ENCODE results near the gene INPP5E. TPM values are rescaled to one million over a fixed set of nuclear protein-coding genes. Genes with fewer than 3 reads are reported as not detected.
A peak's percentile ranks its signal among the peaks of the same experiment; 100 is the strongest.

Gene INPP5E
- total RNA-seq, 2 experiments from 2014 or later: 17.2 to 19.4 TPM

- Mint-ChIP-seq H3K9me3 (no peaks in the 10 kb centered on the region), H3K36me3 (ENCODE audit: low read depth) (peaks cover 64% of the 10 kb centered on the region), H3K27ac (no peak overlapping the region), H3K4me3 (no peak overlapping the region), H3K4me1 (ENCODE audit: low read depth) (no peaks in the 10 kb centered on the region), H3K27me3 (no peaks in the 10 kb centered on the region)
- H3K4me1 ChIP-seq (ENCODE audit: insufficient read depth, low read length): no peaks in the 10 kb centered on the region
- TF ChIP-seq, protein P1, sequence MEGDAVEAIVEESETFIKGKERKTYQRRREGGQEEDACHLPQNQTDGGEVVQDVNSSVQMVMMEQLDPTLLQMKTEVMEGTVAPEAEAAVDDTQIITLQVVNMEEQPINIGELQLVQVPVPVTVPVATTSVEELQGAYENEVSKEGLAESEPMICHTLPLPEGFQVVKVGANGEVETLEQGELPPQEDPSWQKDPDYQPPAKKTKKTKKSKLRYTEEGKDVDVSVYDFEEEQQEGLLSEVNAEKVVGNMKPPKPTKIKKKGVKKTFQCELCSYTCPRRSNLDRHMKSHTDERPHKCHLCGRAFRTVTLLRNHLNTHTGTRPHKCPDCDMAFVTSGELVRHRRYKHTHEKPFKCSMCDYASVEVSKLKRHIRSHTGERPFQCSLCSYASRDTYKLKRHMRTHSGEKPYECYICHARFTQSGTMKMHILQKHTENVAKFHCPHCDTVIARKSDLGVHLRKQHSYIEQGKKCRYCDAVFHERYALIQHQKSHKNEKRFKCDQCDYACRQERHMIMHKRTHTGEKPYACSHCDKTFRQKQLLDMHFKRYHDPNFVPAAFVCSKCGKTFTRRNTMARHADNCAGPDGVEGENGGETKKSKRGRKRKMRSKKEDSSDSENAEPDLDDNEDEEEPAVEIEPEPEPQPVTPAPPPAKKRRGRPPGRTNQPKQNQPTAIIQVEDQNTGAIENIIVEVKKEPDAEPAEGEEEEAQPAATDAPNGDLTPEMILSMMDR (IDR thresholded peaks at IDR 0.05): no peak
- ATAC-seq (ENCODE audit: poor library complexity): no peak
- H3K9me3 ChIP-seq (ENCODE audit: control insufficient read depth in 1 of 2, insufficient read depth in 1 of 2, low read length in 2 of 2): no peaks in the 10 kb centered on the region
- no peak for DNase-seq
- H3K27ac ChIP-seq (ENCODE audit: low read depth in 1 of 2, low read length in 2 of 2): no peak overlapping the region
- intact Hi-C loops (cut with DNase I, micrococcal nuclease): no loop called here
- CTCF ChIA-PET: no interaction called here
- no peaks in the 10 kb centered on the region for H3K27me3 ChIP-seq (ENCODE audit: control insufficient read depth in 1 of 2, insufficient read depth in 2 of 2, low read length in 2 of 2)
- POLR2A ChIA-PET: interaction anchor here (1.1 to 1.4 kb wide), 2 partner anchors 15 to 18 kb away, joined by 3 to 4 read pairs; no protein-coding TSS in a partner anchor
- peaks cover 85% of the 10 kb centered on the region for H3K36me3 ChIP-seq (ENCODE audit: insufficient read depth, low read length)
- H3K4me3 ChIP-seq (ENCODE audit: low read length): no peak overlapping the region
Measured at GRCh38 chr9:136419092-136419420, 20.6 kb downstream of the INPP5E start.

GRCh38 chr9:136418182-136419091 lies 21.2 kb downstream of the INPP5E start:
- no peaks in the 10 kb centered on the region for H3K4me1 Mint-ChIP-seq (ENCODE audit: low read depth)
- H3K9me3 ChIP-seq (ENCODE audit: control insufficient read depth in 1 of 2, insufficient read depth in 1 of 2, low read length in 2 of 2): no peaks in the 10 kb centered on the region
- no peaks in the 10 kb centered on the region for H3K4me1 ChIP-seq (ENCODE audit: insufficient read depth, low read length)
- ChIA-PET POLR2A (interaction anchor here (0.7 to 1.4 kb wide), 2 partner anchors 15 to 17 kb away, joined by 3 to 4 read pairs; no protein-coding TSS in a partner anchor), CTCF (no interaction called here)
- TF ChIP-seq, protein P1 (IDR thresholded peaks at IDR 0.05): no peak
- H3K4me3 Mint-ChIP-seq: no peak overlapping the region
- no peak overlapping the region for H3K27ac ChIP-seq (ENCODE audit: low read depth in 1 of 2, low read length in 2 of 2)
- no peak for ATAC-seq (ENCODE audit: poor library complexity)
- no peaks in the 10 kb centered on the region for H3K9me3 Mint-ChIP-seq
- intact Hi-C loops (cut with DNase I, micrococcal nuclease): no loop called here
- H3K36me3 Mint-ChIP-seq (ENCODE audit: low read depth): peaks cover 64% of the 10 kb centered on the region
- H3K36me3 ChIP-seq (ENCODE audit: insufficient read depth, low read length): peaks cover 85% of the 10 kb centered on the region
- H3K27ac Mint-ChIP-seq: no peak overlapping the region
- no peaks in the 10 kb centered on the region for H3K27me3 Mint-ChIP-seq
- no peak overlapping the region for H3K4me3 ChIP-seq (ENCODE audit: low read length)
- no peak for DNase-seq
- H3K27me3 ChIP-seq (ENCODE audit: control insufficient read depth in 1 of 2, insufficient read depth in 2 of 2, low read length in 2 of 2): no peaks in the 10 kb centered on the region

- Histone ChIP-seq H3K27me3 (ENCODE audit: control insufficient read depth in 1 of 2, insufficient read depth in 2 of 2, low read length in 2 of 2) (no peaks in the 10 kb centered on the region), H3K27ac (ENCODE audit: low read depth in 1 of 2, low read length in 2 of 2) (no peak overlapping the region), H3K36me3 (ENCODE audit: insufficient read depth, low read length) (peaks cover 82% of the 10 kb centered on the region), H3K4me1 (ENCODE audit: insufficient read depth, low read length) (peaks cover under 1% of the 10 kb centered on the region), H3K4me3 (ENCODE audit: low read length) (no peak overlapping the region), H3K9me3 (ENCODE audit: control insufficient read depth in 1 of 2, insufficient read depth in 1 of 2, low read length in 2 of 2) (no peaks in the 10 kb centered on the region)
- DNase-seq (no peak), ATAC-seq (ENCODE audit: poor library complexity) (no peak)
- H3K36me3 Mint-ChIP-seq (ENCODE audit: low read depth): peaks cover 69% of the 10 kb centered on the region
- peak overlapping the region; percentile 14 for H3K27ac Mint-ChIP-seq
- POLR2A ChIA-PET: no interaction called here
- TF ChIP-seq, protein P1 (IDR thresholded peaks at IDR 0.05): no peak
- H3K4me3 Mint-ChIP-seq: no peak overlapping the region
- H3K9me3 Mint-ChIP-seq: no peaks in the 10 kb centered on the region
- H3K27me3 Mint-ChIP-seq: no peaks in the 10 kb centered on the region
- intact Hi-C loops (cut with DNase I, micrococcal nuclease): no loop called here
- peaks cover 7% of the 10 kb centered on the region for H3K4me1 Mint-ChIP-seq (ENCODE audit: low read depth)
- CTCF ChIA-PET: interaction anchor here (1.2 kb wide), 1 partner anchor 123 kb away, joined by 3 read pairs; no protein-coding TSS in a partner anchor
Measured at GRCh38 chr9:136416914-136417313, 22.7 kb downstream of the INPP5E start.
